Measurements from ENCODE around the gene NEDD4.

DNA sequence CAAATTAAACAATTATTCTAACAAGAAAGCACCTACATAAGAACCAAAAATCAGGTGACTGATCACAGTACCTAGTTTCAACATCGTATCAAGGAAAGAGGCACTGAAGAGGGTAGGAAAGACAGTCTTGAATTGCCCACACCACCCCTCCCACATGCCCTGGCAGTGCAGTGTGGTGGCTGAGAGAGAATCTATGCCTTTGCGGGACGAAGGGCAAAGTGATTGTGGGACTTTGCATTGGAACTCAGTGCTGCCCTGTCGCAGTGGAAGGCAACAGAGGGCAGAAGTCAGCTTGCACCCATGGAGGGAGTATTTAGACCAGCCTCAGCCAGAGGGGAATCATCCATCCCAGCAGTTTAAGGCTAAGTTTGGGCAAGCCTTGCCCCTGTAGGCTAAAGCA is 24.5 kb downstream of the NEDD4 start:
- TF ChIP-seq POLR2A (IDR thresholded peaks at IDR 0.05): no peak
- TF ChIP-seq, protein P1, sequence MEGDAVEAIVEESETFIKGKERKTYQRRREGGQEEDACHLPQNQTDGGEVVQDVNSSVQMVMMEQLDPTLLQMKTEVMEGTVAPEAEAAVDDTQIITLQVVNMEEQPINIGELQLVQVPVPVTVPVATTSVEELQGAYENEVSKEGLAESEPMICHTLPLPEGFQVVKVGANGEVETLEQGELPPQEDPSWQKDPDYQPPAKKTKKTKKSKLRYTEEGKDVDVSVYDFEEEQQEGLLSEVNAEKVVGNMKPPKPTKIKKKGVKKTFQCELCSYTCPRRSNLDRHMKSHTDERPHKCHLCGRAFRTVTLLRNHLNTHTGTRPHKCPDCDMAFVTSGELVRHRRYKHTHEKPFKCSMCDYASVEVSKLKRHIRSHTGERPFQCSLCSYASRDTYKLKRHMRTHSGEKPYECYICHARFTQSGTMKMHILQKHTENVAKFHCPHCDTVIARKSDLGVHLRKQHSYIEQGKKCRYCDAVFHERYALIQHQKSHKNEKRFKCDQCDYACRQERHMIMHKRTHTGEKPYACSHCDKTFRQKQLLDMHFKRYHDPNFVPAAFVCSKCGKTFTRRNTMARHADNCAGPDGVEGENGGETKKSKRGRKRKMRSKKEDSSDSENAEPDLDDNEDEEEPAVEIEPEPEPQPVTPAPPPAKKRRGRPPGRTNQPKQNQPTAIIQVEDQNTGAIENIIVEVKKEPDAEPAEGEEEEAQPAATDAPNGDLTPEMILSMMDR (IDR thresholded peaks at IDR 0.05): no peak
- TF ChIP-seq POLR2AphosphoS5 (IDR thresholded peaks at IDR 0.05): no peak
- TF ChIP-seq EP300 (IDR thresholded peaks at IDR 0.05): no peak

Measured in upper lobe of left lung (tissue), 4 donors.